Measurements from ENCODE around the gene ALG9. TPM values are rescaled to one million over a fixed set of nuclear protein-coding genes. Genes with fewer than 3 reads are reported as not detected.
A peak's percentile ranks its signal among the peaks of the same experiment; 100 is the strongest.
"Not testable (repeated sequence)": the region's sequence is repeated elsewhere in the genome, so short reads cannot be mapped to it uniquely, and the experiment has no call there.

ALG9 gene
- total and polyA plus RNA-seq, 8 donors, result 15.7 to 37.0 (median 21.8) TPM

- no peak for ATAC-seq
- no peak for FAIRE-seq
- Histone ChIP-seq H3K4me1 (peaks cover 0 to 8% (median 0%) of the 10 kb centered on the region in 3 donors), H3K9me3 (no peaks in the 10 kb centered on the region), H3K36me3 (no peaks in the 10 kb centered on the region), H3K4me3 (no peak overlapping the region), H3K27me3 (no peaks in the 10 kb centered on the region), H3K27ac (no peak overlapping the region)
- WGBS, 2 donors, result 98 to 100% methylated on average over 1 of the region's 1 CpG
- intact Hi-C loops (cut with DNase I), result no loop called here
- TF ChIP-seq, protein P1, sequence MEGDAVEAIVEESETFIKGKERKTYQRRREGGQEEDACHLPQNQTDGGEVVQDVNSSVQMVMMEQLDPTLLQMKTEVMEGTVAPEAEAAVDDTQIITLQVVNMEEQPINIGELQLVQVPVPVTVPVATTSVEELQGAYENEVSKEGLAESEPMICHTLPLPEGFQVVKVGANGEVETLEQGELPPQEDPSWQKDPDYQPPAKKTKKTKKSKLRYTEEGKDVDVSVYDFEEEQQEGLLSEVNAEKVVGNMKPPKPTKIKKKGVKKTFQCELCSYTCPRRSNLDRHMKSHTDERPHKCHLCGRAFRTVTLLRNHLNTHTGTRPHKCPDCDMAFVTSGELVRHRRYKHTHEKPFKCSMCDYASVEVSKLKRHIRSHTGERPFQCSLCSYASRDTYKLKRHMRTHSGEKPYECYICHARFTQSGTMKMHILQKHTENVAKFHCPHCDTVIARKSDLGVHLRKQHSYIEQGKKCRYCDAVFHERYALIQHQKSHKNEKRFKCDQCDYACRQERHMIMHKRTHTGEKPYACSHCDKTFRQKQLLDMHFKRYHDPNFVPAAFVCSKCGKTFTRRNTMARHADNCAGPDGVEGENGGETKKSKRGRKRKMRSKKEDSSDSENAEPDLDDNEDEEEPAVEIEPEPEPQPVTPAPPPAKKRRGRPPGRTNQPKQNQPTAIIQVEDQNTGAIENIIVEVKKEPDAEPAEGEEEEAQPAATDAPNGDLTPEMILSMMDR (IDR thresholded peaks at IDR 0.05), result no peak
- no peak for DNase-seq
Measured at GRCh38 chr11:111792314-111792713, 79.1 kb downstream of the ALG9 start.

- peaks cover 0 to 9% (median 0%) of the 10 kb centered on the region in 3 donors for H3K36me3 ChIP-seq
- no peak overlapping the region for H3K4me3 ChIP-seq
- TF ChIP-seq, protein P1 (IDR thresholded peaks at IDR 0.05), result no peak
- H3K27me3 ChIP-seq, result no peaks in the 10 kb centered on the region
- FAIRE-seq (no peak), DNase-seq (no peak), ATAC-seq (no peak)
- H3K4me1 ChIP-seq, result no peaks in the 10 kb centered on the region
- intact Hi-C loops (cut with DNase I), result no loop called here
- H3K27ac ChIP-seq, result no peak overlapping the region
- no peaks in the 10 kb centered on the region for H3K9me3 ChIP-seq
- 76 to 77% methylated on average over 2 of the region's 2 CpGs for WGBS, 2 donors
Measured at GRCh38 chr11:111788464-111788863, 82.9 kb downstream of the ALG9 start.

DNA sequence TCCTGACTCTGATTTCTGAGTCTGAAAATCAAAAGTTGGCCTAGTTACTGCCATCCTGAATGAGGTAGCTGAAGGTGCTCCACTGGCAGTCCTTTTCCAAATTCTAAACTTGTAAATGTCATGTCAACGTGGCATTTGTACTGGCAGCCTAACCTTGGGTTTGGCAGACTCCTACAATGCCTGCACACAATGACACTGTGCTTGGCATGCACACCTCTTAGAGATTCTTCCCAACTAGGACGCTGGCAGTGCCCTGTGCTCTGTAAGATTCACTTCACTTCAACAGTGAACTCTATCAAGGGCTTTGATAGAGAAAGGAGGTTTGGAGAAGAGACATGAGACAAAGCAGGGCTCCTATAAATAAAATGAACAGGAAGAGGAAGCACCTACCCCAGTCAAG lies 83.3 kb downstream of the ALG9 start:
- no peaks in the 10 kb centered on the region for H3K27me3 ChIP-seq
- no peaks in the 10 kb centered on the region for H3K4me1 ChIP-seq
- TF ChIP-seq, protein P1 (IDR thresholded peaks at IDR 0.05), result no peak
- no peaks in the 10 kb centered on the region for H3K9me3 ChIP-seq
- ATAC-seq (peak in 2 of 4 donors; percentile 30 to 53), FAIRE-seq (no peak), DNase-seq (no peak)
- intact Hi-C loops (cut with DNase I), result no loop called here
- 31 to 33% methylated on average over 2 of the region's 2 CpGs for WGBS, 2 donors
- H3K27ac ChIP-seq, result no peak overlapping the region
- H3K36me3 ChIP-seq, result peaks cover 0 to 9% (median 0%) of the 10 kb centered on the region in 3 donors
- H3K4me3 ChIP-seq, result no peak overlapping the region

GRCh38 chr11:111785886-111786412 lies 85.4 kb downstream of the ALG9 start:
- H3K27ac ChIP-seq, result no peak overlapping the region
- no peak for FAIRE-seq
- H3K4me3 ChIP-seq, result no peak overlapping the region
- peaks cover 0 to 9% (median 0%) of the 10 kb centered on the region in 3 donors for H3K36me3 ChIP-seq
- WGBS, 2 donors, result 85 to 86% methylated on average over 2 of the region's 2 CpGs
- TF ChIP-seq, protein P1 (IDR thresholded peaks at IDR 0.05), result no peak
- intact Hi-C loops (cut with DNase I), result no loop called here
- H3K4me1 ChIP-seq, result no peaks in the 10 kb centered on the region
- ATAC-seq, result peak in 1 of 4 donors; percentile 18
- no peaks in the 10 kb centered on the region for H3K9me3 ChIP-seq
- H3K27me3 ChIP-seq, result no peaks in the 10 kb centered on the region
- no peak for DNase-seq

- TF ChIP-seq, protein P1 (IDR thresholded peaks at IDR 0.05), result no peak
- Histone ChIP-seq H3K27me3 (no peaks in the 10 kb centered on the region), H3K9me3 (no peaks in the 10 kb centered on the region), H3K36me3 (peaks cover 0 to 9% (median 0%) of the 10 kb centered on the region in 3 donors), H3K4me3 (no peak overlapping the region), H3K27ac (no peak overlapping the region), H3K4me1 (no peaks in the 10 kb centered on the region)
- DNase-seq (no peak), ATAC-seq (no peak), FAIRE-seq (no peak)
- intact Hi-C loops (cut with DNase I), result no loop called here
- 77 to 80% methylated on average over 2 of the region's 2 CpGs for WGBS, 2 donors
Measured at GRCh38 chr11:111785076-111785475, 86.3 kb downstream of the ALG9 start.

DNA sequence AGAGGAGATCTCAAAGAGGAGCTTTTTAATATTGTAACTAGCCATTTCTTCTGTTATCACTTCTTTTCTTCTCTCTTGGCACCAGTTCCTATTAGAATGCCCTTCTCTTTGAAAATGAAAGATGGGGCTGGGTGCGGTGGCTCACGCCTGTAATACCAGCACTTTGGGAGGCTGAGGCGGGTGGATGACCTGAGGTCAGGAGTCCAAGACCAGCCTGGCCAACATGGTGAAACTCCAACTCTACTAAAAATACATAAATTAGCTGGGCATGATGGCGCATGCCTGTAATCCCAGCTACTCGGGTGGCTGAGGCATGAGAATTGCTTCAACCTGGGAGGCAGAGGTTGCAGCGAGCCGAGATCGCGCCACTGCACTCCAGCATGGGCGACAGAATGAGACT lies 87.1 kb downstream of the ALG9 start:
- ATAC-seq; H3K27me3 ChIP-seq; H3K27ac ChIP-seq; H3K4me3 ChIP-seq; H3K36me3 ChIP-seq; DNase-seq; H3K4me1 ChIP-seq; H3K9me3 ChIP-seq; FAIRE-seq; intact Hi-C loops (cut with DNase I): not testable (repeated sequence)
- WGBS, 2 donors, result 97 to 98% methylated on average over 10 of the region's 10 CpGs
